T follicular helper cell (primary cell): ENCODE data around the gene ATXN7L3B.

Source experiments
- DNase-seq: peaks from one replicate; pipeline ENCODE4 v3.0.0-alpha.2; 2020; ENCODE audit warnings: low read depth

Gene ATXN7L3B

GRCh38 chr12:74551291-74551690, 13.7 kb downstream of the ATXN7L3B start:
- DNase-seq = no peak

GRCh38 chr12:74552201-74552600, 14.6 kb downstream of the ATXN7L3B start:
- no peak for DNase-seq

GRCh38 chr12:74559728-74560127, 22.1 kb downstream of the ATXN7L3B start:
- no peak for DNase-seq

GRCh38 chr12:74563927-74564326, 26.3 kb downstream of the ATXN7L3B start:
- DNase-seq = no peak

GRCh38 chr12:74578486-74578885, 40.9 kb downstream of the ATXN7L3B start:
- DNase-seq = no peak

GRCh38 chr12:74579446-74579845, 41.8 kb downstream of the ATXN7L3B start:
- DNase-seq = no peak

- no peak for DNase-seq
These were observed 42.3 kb downstream of the ATXN7L3B start for GRCh38 chr12:74579981-74580380.

- DNase-seq = no peak
These were observed 43.8 kb downstream of the ATXN7L3B start for GRCh38 chr12:74581439-74581838.

- no peak for DNase-seq
These were observed 46.9 kb downstream of the ATXN7L3B start for GRCh38 chr12:74584483-74585062.

GRCh38 chr12:74586251-74586650, 48.6 kb downstream of the ATXN7L3B start:
- no peak for DNase-seq
